Measurements from ENCODE around the gene AEBP1. TPM values are rescaled to one million over a fixed set of nuclear protein-coding genes. Genes with fewer than 3 reads are reported as not detected.

Gene AEBP1
- total RNA-seq, 6 experiments from 2014 or later, result 69.7 to 83.2 (median 76.4) TPM

DNA sequence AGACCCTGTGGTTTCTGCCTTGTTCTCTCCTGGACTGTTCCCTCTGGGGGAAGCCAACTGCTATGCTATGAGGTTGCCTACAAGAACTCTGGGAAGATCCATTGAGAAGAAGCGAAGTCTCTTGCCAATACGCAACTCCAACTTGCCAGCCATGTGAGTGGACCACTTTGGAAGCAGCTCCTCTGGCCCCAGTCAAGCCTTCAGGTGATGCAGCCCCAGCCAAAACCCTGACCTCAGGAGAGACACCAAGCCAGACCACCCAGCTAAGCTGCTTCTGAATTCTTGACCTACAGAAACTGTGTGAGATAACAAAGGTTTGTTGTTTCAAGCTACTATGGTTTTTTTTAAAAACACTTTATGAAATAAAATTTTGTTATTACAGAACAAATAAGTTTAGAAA, 57.2 kb downstream of the AEBP1 start:
- Mint-ChIP-seq H3K27me3 (ENCODE audit: insufficient read depth) (peaks cover 9% of the 10 kb centered on the region), H3K36me3 (ENCODE audit: low read depth) (no peaks in the 10 kb centered on the region)
- TF ChIP-seq, protein P1, sequence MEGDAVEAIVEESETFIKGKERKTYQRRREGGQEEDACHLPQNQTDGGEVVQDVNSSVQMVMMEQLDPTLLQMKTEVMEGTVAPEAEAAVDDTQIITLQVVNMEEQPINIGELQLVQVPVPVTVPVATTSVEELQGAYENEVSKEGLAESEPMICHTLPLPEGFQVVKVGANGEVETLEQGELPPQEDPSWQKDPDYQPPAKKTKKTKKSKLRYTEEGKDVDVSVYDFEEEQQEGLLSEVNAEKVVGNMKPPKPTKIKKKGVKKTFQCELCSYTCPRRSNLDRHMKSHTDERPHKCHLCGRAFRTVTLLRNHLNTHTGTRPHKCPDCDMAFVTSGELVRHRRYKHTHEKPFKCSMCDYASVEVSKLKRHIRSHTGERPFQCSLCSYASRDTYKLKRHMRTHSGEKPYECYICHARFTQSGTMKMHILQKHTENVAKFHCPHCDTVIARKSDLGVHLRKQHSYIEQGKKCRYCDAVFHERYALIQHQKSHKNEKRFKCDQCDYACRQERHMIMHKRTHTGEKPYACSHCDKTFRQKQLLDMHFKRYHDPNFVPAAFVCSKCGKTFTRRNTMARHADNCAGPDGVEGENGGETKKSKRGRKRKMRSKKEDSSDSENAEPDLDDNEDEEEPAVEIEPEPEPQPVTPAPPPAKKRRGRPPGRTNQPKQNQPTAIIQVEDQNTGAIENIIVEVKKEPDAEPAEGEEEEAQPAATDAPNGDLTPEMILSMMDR (IDR thresholded peaks at IDR 0.05), result no peak

DNA sequence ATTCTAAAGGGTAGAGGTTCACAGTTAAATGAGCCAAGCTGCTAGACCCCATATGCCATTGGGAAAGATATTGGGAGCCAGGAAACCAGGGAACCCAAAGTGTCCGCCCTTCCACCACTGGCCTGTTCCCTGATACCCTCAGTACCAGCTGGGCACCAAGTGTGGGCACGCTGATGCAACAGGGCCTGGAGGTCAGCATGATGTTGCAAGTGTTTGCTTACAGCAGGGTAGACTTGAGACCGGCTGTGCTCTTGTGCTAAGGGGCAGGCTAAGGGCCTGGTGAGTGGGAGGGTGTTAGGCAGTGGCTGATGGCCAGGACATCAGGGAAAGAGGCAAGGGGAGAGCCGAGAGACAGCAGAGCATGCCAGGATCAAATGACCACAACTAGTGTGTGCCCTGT, 58.0 kb downstream of the AEBP1 start:
- Mint-ChIP-seq H3K36me3 (ENCODE audit: low read depth) (no peaks in the 10 kb centered on the region), H3K9me3 (no peaks in the 10 kb centered on the region), H3K4me1 (ENCODE audit: low read depth) (peaks cover 33% of the 10 kb centered on the region), H3K4me3 (no peak overlapping the region), H3K27ac (peak overlapping the region; percentile 80; the same call in 1 of the 2 replicates), H3K27me3 (ENCODE audit: insufficient read depth) (peaks cover 11% of the 10 kb centered on the region)
- DNase-seq, result no peak
- TF ChIP-seq, protein P1 (IDR thresholded peaks at IDR 0.05), result no peak

More for the DNA sequence above, 57.2 kb downstream of the AEBP1 start:
- DNase-seq, result no peak
- no peaks in the 10 kb centered on the region for H3K9me3 Mint-ChIP-seq
- no peak overlapping the region for H3K4me3 Mint-ChIP-seq
- H3K4me1 Mint-ChIP-seq (ENCODE audit: low read depth), result peaks cover 33% of the 10 kb centered on the region
- no peak overlapping the region for H3K27ac Mint-ChIP-seq

DNA sequence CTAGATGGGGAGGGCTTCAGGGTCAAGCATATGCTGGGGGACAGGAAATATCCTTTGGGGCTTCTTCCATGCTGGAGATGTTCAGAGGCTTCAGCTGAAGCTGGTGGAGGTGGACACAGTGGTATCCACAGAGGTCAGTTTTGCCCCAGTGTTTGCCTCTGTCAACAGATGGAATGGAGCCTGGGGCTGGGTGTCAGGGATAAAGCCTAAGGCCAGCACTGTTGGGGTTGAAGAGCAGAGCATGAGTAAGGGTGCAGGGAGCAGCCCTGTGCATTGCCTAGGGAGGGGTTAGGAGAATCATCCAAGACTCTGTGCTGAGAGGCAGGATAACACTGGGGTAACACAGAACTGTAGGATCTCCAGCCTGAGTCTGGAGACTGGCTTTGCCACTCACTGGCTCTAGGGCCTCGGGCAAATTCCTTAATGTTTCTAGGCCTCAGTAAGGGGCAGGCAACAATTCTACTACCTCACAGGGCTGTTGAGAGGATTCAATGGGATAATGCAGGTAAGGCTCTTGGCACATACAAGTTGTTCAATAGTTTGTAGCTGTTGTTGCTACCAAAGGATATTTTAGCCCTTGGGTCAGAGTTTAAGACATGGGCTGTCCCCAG, 58.7 kb downstream of the AEBP1 start:
- H3K27me3 Mint-ChIP-seq (ENCODE audit: insufficient read depth), result peaks cover 18% of the 10 kb centered on the region
- peak overlapping the region; percentile 53 for H3K4me3 Mint-ChIP-seq
- H3K27ac Mint-ChIP-seq, result peak overlapping the region; percentile 80
- TF ChIP-seq, protein P1 (IDR thresholded peaks at IDR 0.05), result no peak
- H3K4me1 Mint-ChIP-seq (ENCODE audit: low read depth), result peaks cover 33% of the 10 kb centered on the region
- H3K36me3 Mint-ChIP-seq (ENCODE audit: low read depth), result no peaks in the 10 kb centered on the region
- H3K9me3 Mint-ChIP-seq, result no peaks in the 10 kb centered on the region
- DNase-seq, result peak; percentile 6

DNA sequence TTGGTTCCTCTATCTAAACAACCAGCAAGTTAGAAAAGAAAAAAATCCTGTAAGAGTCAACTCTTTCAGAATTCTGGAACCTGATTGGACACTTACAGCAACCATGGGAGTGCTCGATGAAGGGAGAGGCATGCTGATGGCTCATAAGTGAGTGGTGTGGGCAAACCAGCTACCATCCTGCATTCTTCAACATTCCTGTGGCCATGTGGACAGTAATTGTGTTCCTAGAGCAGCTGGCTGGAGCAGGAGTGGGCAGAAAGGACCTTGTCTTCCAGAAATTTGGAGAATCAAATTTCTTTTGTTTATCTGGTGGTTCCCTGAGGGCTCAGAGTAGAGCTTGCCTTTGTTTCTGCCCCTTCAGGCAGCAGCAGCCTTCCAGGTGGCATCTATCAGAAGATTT, 59.4 kb downstream of the AEBP1 start:
- H3K9me3 Mint-ChIP-seq, result no peaks in the 10 kb centered on the region
- TF ChIP-seq, protein P1 (IDR thresholded peaks at IDR 0.05), result no peak
- H3K4me1 Mint-ChIP-seq (ENCODE audit: low read depth), result peaks cover 33% of the 10 kb centered on the region
- H3K36me3 Mint-ChIP-seq (ENCODE audit: low read depth), result no peaks in the 10 kb centered on the region
- peaks cover 19% of the 10 kb centered on the region for H3K27me3 Mint-ChIP-seq (ENCODE audit: insufficient read depth)
- DNase-seq, result peak; percentile 95
- peak overlapping the region; percentile 53 for H3K4me3 Mint-ChIP-seq
- H3K27ac Mint-ChIP-seq, result peak overlapping the region; percentile 80

Small RNA genes lying within 50 kb of the gene (microRNA-seq; reads per million reads assigned to microRNA genes)
- not detected for gene MIR6838

Other genes with a start within 250 kb of the AEBP1 start
- 100 to 1,000 TPM; 158 to 211 (median 199) TPM for gene MRPS24, start 234.8 kb upstream of the AEBP1 start, total RNA-seq (2021; fragmentation: NEBNext Ultra II Directional; extraction: Animal tissue kit (Norgen Biotek cat#: 25700))
- gene URGCP, start 197.7 kb upstream of the AEBP1 start, total RNA-seq (2021; fragmentation: NEBNext Ultra II Directional; extraction: Animal tissue kit (Norgen Biotek cat#: 25700)), result 10 to 100 TPM; 41.4 to 53.2 (median 43.2) TPM
- gene UBE2D4, start 177.9 kb upstream of the AEBP1 start, total RNA-seq (2021; fragmentation: NEBNext Ultra II Directional; extraction: Animal tissue kit (Norgen Biotek cat#: 25700)), result 10 to 100 TPM; 12.6 to 15.7 (median 14.4) TPM
- gene SPDYE1, start 106.4 kb upstream of the AEBP1 start, total RNA-seq (2021; fragmentation: NEBNext Ultra II Directional; extraction: Animal tissue kit (Norgen Biotek cat#: 25700)), result not detected
- 100 to 1,000 TPM; 146 to 167 (median 153) TPM for gene DBNL, start 59.6 kb upstream of the AEBP1 start, total RNA-seq (2021; fragmentation: NEBNext Ultra II Directional; extraction: Animal tissue kit (Norgen Biotek cat#: 25700))
- gene PGAM2, start 38.8 kb upstream of the AEBP1 start, total RNA-seq (2021; fragmentation: NEBNext Ultra II Directional; extraction: Animal tissue kit (Norgen Biotek cat#: 25700)), result under 1 TPM in 4 of 6 experiments, not detected in 2; 0.26 to 0.51 (median 0.35) TPM
- 10 to 100 TPM; 11.4 to 14.3 (median 12.1) TPM for gene POLM, start 21.8 kb upstream of the AEBP1 start, total RNA-seq (2021; fragmentation: NEBNext Ultra II Directional; extraction: Animal tissue kit (Norgen Biotek cat#: 25700))
- gene POLD2, start 19.2 kb downstream of the AEBP1 start, total RNA-seq (2021; fragmentation: NEBNext Ultra II Directional; extraction: Animal tissue kit (Norgen Biotek cat#: 25700)), result 100 to 1,000 TPM; 154 to 210 (median 183) TPM
- under 1 TPM in 4 of 6 experiments, not detected in 2; 0.30 to 0.64 (median 0.49) TPM for gene MYL7, start 37.0 kb downstream of the AEBP1 start, total RNA-seq (2021; fragmentation: NEBNext Ultra II Directional; extraction: Animal tissue kit (Norgen Biotek cat#: 25700))
- gene GCK, start 85.1 kb downstream of the AEBP1 start, total RNA-seq (2021; fragmentation: NEBNext Ultra II Directional; extraction: Animal tissue kit (Norgen Biotek cat#: 25700)), result under 1 TPM in 4 of 6 experiments, not detected in 2; 0.11 to 0.26 (median 0.17) TPM
- 100 to 1,000 TPM; 155 to 174 (median 167) TPM for gene YKT6, start 96.6 kb downstream of the AEBP1 start, total RNA-seq (2021; fragmentation: NEBNext Ultra II Directional; extraction: Animal tissue kit (Norgen Biotek cat#: 25700))
- under 1 TPM in 2 of 6 experiments, not detected in 4; 0.11 to 0.41 TPM for gene CAMK2B, start 221.2 kb downstream of the AEBP1 start, total RNA-seq (2021; fragmentation: NEBNext Ultra II Directional; extraction: Animal tissue kit (Norgen Biotek cat#: 25700))

All from HFFc6 (cell line).